Islet of Langerhans (tissue), 1 donor: ENCODE measurements around the gene ACVR1.
"Not testable (repeated sequence)": the region's sequence is repeated elsewhere in the genome, so short reads cannot be mapped to it uniquely, and the experiment has no call there.

Experiments
- FAIRE-seq: peaks from one replicate; lab custom pipeline; 2011; peaks lifted over from hg19 to GRCh38; lab: Jason Lieb, UNC

Gene ACVR1

GRCh38 chr2:157788201-157788600, 87.9 kb downstream of the ACVR1 start:
- FAIRE-seq: no peak

- FAIRE-seq: no peak
These were observed 88.7 kb downstream of the ACVR1 start for GRCh38 chr2:157787364-157787938.

GRCh38 chr2:157786663-157787363, 89.3 kb downstream of the ACVR1 start:
- no peak for FAIRE-seq

GRCh38 chr2:157785866-157786662, 90.1 kb downstream of the ACVR1 start:
- FAIRE-seq: no peak

GRCh38 chr2:157785200-157785599, 90.9 kb downstream of the ACVR1 start:
- no peak for FAIRE-seq

GRCh38 chr2:157784823-157785175, 91.3 kb downstream of the ACVR1 start:
- FAIRE-seq: no peak

GRCh38 chr2:157784169-157784822, 91.8 kb downstream of the ACVR1 start:
- no peak for FAIRE-seq

GRCh38 chr2:157783245-157783644, 92.9 kb downstream of the ACVR1 start:
- FAIRE-seq: no peak

- FAIRE-seq: no peak
These were observed 93.9 kb downstream of the ACVR1 start for GRCh38 chr2:157782057-157782845.

GRCh38 chr2:157780211-157780610, 95.9 kb downstream of the ACVR1 start:
- FAIRE-seq: no peak

GRCh38 chr2:157779794-157780193, 96.3 kb downstream of the ACVR1 start:
- FAIRE-seq: no peak

- FAIRE-seq: peak; percentile 98
These were observed 98.7 kb downstream of the ACVR1 start for GRCh38 chr2:157777427-157777826.

- FAIRE-seq: no peak
These were observed 104.9 kb downstream of the ACVR1 start for GRCh38 chr2:157771234-157771633.

- FAIRE-seq: no peak
These were observed 106.3 kb downstream of the ACVR1 start for GRCh38 chr2:157769856-157770255.

- no peak for FAIRE-seq
These were observed 111.7 kb downstream of the ACVR1 start for GRCh38 chr2:157764386-157764785.

GRCh38 chr2:157761520-157761919, 114.6 kb downstream of the ACVR1 start:
- FAIRE-seq: no peak

GRCh38 chr2:157760949-157761348, 115.2 kb downstream of the ACVR1 start:
- no peak for FAIRE-seq

GRCh38 chr2:157759855-157760254, 116.3 kb downstream of the ACVR1 start:
- FAIRE-seq: no peak

- no peak for FAIRE-seq
These were observed 117.5 kb downstream of the ACVR1 start for GRCh38 chr2:157758586-157758985.

GRCh38 chr2:157757500-157757899, 118.6 kb downstream of the ACVR1 start:
- FAIRE-seq: no peak

- not testable (repeated sequence) for FAIRE-seq
These were observed 119.7 kb downstream of the ACVR1 start for GRCh38 chr2:157756447-157756846.

GRCh38 chr2:157751462-157752058, 124.6 kb downstream of the ACVR1 start:
- FAIRE-seq: no peak
